ENCODE data around the gene CHRND.

The CHRND gene

DNA sequence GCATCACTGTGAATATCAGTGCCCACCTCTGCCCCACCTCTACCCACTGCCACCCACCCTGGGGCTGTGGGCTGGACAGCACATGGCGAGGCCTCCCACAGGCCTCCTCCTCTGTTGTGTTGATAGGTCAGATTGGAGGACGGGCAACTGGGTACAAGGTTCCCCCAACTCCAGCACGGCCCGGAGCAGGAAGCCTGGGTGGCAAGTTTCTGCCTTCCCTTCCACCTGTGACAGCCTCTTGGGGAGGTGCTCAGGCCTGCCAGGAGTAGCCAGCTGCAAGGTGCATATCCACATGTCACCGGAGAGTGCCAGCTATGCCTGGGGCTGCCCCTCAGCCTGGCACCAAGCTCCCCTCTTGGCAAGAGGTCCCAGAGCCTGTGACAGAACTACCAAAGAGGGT, 31.4 kb upstream of the CHRND start:
- H3K9me3 ChIP-seq (ENCODE audit: control insufficient read depth in 5 of 5, low read length in 5 of 5), result no peaks in the 10 kb centered on the region
- no peak overlapping the region for H3K4me3 ChIP-seq (ENCODE audit: low read depth in 1 of 5, low read length in 5 of 5)
- no peak overlapping the region for H3K9ac ChIP-seq (ENCODE audit: low read length in 5 of 5)
- no peak overlapping the region for H3K27ac ChIP-seq (ENCODE audit: low read depth, low read length)
- no peaks in the 10 kb centered on the region for H3K36me3 ChIP-seq (ENCODE audit: control insufficient read depth in 5 of 5, insufficient read depth in 5 of 5, low read length in 5 of 5)
- peaks cover 4 to 22% (median 19%) of the 10 kb centered on the region in 5 donors for H3K27me3 ChIP-seq (ENCODE audit: control insufficient read depth in 5 of 5, insufficient read depth in 4 of 5, low read length in 5 of 5)
- H3K4me1 ChIP-seq (ENCODE audit: control insufficient read depth in 5 of 5, insufficient read depth in 5 of 5, low read length in 5 of 5), result no peaks in the 10 kb centered on the region

DNA sequence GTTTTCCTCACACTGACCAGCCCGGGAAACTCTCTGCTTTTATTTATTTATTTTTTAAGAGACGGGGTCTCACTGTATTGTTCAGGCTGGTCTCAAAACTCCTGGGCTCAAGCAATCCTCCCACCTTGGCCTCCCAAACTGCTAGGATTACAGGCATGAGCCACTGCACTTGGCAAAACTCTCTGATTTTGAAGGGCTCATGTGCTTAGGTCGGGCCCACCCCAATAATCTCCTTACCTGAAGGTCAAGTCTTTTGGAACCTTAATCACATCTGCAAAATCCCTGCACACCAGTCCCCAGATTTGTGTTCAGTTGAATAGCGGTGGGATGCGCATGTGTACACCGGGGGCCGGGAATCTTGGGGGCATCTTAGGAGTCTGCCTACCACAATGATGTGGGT, 30.7 kb upstream of the CHRND start:
- H3K9ac ChIP-seq (ENCODE audit: low read length in 5 of 5), result no peak overlapping the region
- H3K36me3 ChIP-seq (ENCODE audit: control insufficient read depth in 5 of 5, insufficient read depth in 5 of 5, low read length in 5 of 5), result no peaks in the 10 kb centered on the region
- H3K27ac ChIP-seq (ENCODE audit: low read depth, low read length), result no peak overlapping the region
- no peaks in the 10 kb centered on the region for H3K9me3 ChIP-seq (ENCODE audit: control insufficient read depth in 5 of 5, low read length in 5 of 5)
- H3K27me3 ChIP-seq (ENCODE audit: control insufficient read depth in 5 of 5, insufficient read depth in 4 of 5, low read length in 5 of 5), result peaks cover 3 to 19% (median 15%) of the 10 kb centered on the region in 5 donors
- H3K4me1 ChIP-seq (ENCODE audit: control insufficient read depth in 5 of 5, insufficient read depth in 5 of 5, low read length in 5 of 5), result no peaks in the 10 kb centered on the region
- no peak overlapping the region for H3K4me3 ChIP-seq (ENCODE audit: low read depth in 1 of 5, low read length in 5 of 5)

DNA sequence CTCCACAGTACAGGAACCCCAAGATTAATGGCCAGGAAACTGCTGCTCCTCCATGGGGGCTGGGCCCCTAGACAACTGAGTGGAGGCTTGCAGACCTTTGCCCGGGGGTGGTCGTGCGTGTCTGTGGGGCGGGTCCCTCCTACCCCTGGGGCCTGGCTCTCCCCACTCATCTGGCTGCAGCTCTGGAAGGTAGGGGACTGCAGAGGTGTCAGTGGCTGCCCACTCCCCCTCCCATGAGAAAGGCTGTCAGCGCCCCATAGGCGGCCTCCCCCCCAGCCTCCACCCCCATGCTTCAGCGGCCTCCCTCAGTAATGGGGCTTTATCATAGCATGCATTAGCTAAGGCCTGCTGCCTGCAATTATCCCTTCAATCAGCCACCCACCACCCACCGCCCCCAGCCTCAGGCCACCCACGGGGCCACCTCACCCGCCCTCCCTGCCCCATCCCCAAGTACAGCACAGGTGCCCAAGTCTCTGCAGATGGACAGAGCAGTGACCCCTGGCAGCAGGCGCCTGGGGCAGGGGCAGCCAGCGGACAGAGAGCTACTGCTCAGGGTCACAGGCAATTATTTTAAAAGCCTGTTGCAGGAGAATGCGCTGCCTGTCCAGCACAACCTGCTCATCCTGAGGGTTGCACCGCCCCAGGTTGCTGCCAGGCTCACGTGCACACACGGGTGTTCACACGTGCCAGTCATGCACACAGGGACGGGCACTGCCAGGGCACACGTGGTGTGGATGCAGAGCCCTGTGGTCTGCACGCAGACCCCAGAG, 29.3 kb upstream of the CHRND start:
- H3K9me3 ChIP-seq (ENCODE audit: control insufficient read depth in 5 of 5, low read length in 5 of 5), result no peaks in the 10 kb centered on the region
- no peak overlapping the region for H3K9ac ChIP-seq (ENCODE audit: low read length in 5 of 5)
- no peak overlapping the region for H3K4me3 ChIP-seq (ENCODE audit: low read depth in 1 of 5, low read length in 5 of 5)
- H3K27me3 ChIP-seq (ENCODE audit: control insufficient read depth in 5 of 5, insufficient read depth in 4 of 5, low read length in 5 of 5), result peaks cover 11 to 27% (median 23%) of the 10 kb centered on the region in 5 donors
- H3K4me1 ChIP-seq (ENCODE audit: control insufficient read depth in 5 of 5, insufficient read depth in 5 of 5, low read length in 5 of 5), result no peaks in the 10 kb centered on the region
- no peaks in the 10 kb centered on the region for H3K36me3 ChIP-seq (ENCODE audit: control insufficient read depth in 5 of 5, insufficient read depth in 5 of 5, low read length in 5 of 5)
- no peak overlapping the region for H3K27ac ChIP-seq (ENCODE audit: low read depth, low read length)

DNA sequence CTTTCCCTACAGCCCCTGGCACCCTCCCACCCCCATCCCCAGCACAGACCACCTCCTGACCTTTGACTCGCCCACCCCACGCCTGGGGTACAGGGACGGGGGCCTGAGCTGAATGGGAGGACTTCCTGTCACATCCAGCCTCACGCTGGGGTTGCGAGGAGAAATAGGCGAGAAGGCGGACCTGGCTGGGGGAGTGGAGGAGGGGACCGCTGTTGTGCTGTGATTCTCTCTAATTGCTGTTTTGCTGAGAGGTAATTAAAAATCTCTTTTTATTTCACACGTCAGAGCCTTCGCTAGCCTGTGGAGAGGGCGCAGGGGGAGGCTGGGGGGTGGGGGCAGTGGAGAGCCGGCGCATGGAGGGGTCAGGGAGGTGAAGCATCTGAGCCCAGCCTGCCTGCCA, 28.6 kb upstream of the CHRND start:
- Histone ChIP-seq H3K36me3 (ENCODE audit: control insufficient read depth in 5 of 5, insufficient read depth in 5 of 5, low read length in 5 of 5) (no peaks in the 10 kb centered on the region), H3K4me3 (ENCODE audit: low read depth in 1 of 5, low read length in 5 of 5) (no peak overlapping the region), H3K27ac (ENCODE audit: low read depth, low read length) (no peak overlapping the region), H3K27me3 (ENCODE audit: control insufficient read depth in 5 of 5, insufficient read depth in 4 of 5, low read length in 5 of 5) (peaks cover 12 to 30% (median 22%) of the 10 kb centered on the region in 5 donors), H3K9ac (ENCODE audit: low read length in 5 of 5) (no peak overlapping the region), H3K9me3 (ENCODE audit: control insufficient read depth in 5 of 5, low read length in 5 of 5) (no peaks in the 10 kb centered on the region), H3K4me1 (ENCODE audit: control insufficient read depth in 5 of 5, insufficient read depth in 5 of 5, low read length in 5 of 5) (peaks cover 0 to under 1% (median under 1%) of the 10 kb centered on the region in 5 donors)

DNA sequence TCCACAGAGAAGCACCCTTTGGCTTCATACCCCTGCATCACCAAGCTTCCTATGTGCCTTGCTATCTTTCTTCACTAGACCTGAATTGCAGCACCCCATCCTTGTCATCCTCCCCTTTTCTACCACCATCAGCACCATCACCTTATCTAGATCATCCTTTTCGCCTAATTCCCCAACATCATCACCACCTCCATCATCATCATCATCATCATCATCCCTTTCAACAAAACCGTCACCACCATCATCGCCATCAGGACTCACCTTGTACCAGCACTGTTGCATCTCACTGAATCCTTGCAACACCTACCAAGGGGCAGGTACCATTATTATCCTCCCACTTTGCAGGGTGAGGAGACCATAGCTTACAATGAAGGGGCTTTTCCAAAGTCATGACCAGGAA, 27.5 kb upstream of the CHRND start:
- Histone ChIP-seq H3K9ac (ENCODE audit: low read length in 5 of 5) (no peak overlapping the region), H3K27ac (ENCODE audit: low read depth, low read length) (no peak overlapping the region), H3K27me3 (ENCODE audit: control insufficient read depth in 5 of 5, insufficient read depth in 4 of 5, low read length in 5 of 5) (peaks cover 14 to 37% (median 23%) of the 10 kb centered on the region in 5 donors), H3K4me3 (ENCODE audit: low read depth in 1 of 5, low read length in 5 of 5) (no peak overlapping the region), H3K4me1 (ENCODE audit: control insufficient read depth in 5 of 5, insufficient read depth in 5 of 5, low read length in 5 of 5) (peaks cover 0 to 10% (median 10%) of the 10 kb centered on the region in 5 donors), H3K36me3 (ENCODE audit: control insufficient read depth in 5 of 5, insufficient read depth in 5 of 5, low read length in 5 of 5) (no peaks in the 10 kb centered on the region), H3K9me3 (ENCODE audit: control insufficient read depth in 5 of 5, low read length in 5 of 5) (no peaks in the 10 kb centered on the region)

DNA sequence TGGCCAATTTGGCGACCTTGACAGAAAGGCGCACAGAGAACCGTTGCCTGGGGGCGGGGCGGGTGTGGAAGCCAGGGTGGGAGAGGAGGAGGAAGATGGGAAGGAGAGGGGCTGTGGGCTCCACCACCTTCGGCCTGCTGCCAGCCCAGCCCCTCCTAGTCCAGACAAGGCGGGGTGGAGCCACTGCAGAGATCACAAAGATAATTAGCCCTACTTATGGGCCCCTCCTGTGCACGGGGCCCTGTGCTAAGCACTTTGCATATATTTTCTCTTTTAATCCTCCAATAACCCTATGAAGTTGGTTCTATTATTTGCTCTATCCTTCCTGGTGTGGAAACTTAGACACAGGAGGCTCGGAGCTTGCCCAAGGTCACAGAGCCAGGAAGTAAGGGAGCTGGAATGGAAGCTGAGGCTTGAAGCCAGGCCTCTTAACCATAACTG, 24.6 kb upstream of the CHRND start:
- H3K4me3 ChIP-seq (ENCODE audit: low read depth in 1 of 5, low read length in 5 of 5), result no peak overlapping the region
- peaks cover 0 to 13% (median 12%) of the 10 kb centered on the region in 5 donors for H3K4me1 ChIP-seq (ENCODE audit: control insufficient read depth in 5 of 5, insufficient read depth in 5 of 5, low read length in 5 of 5)
- peaks cover 40 to 60% (median 42%) of the 10 kb centered on the region in 5 donors for H3K27me3 ChIP-seq (ENCODE audit: control insufficient read depth in 5 of 5, insufficient read depth in 4 of 5, low read length in 5 of 5)
- no peaks in the 10 kb centered on the region for H3K9me3 ChIP-seq (ENCODE audit: control insufficient read depth in 5 of 5, low read length in 5 of 5)
- no peak overlapping the region for H3K27ac ChIP-seq (ENCODE audit: low read depth, low read length)
- no peak overlapping the region for H3K9ac ChIP-seq (ENCODE audit: low read length in 5 of 5)
- no peaks in the 10 kb centered on the region for H3K36me3 ChIP-seq (ENCODE audit: control insufficient read depth in 5 of 5, insufficient read depth in 5 of 5, low read length in 5 of 5)

DNA sequence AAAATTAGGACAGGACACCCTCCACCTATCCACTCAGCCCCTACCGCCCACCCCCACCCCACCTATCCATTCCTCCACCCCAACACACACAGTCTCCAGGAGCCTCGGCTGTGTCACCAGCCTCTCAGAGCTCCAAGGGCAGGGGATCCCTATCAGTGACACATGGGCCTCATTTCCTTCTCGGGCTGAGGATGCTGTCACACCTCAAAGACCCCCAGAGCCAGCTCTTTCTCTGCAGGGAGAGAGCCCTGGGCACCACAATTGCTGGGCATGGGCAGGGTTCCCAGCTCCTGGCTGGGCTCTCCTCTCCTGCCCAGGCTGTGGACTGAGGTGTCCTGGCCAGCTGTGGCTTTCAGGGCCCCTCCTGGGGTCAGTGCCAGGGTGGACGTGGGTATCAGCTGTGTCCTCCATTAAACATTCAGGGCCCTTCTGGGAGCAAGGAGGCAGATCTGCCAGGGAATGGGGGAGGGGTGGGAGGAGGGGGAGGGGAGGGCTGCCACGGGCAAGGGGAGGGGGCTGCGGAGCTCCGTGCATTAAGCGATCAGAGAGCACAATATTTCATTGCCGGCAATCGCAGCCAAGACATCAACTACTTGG, 24.1 kb upstream of the CHRND start:
- peaks cover 0 to 13% (median 12%) of the 10 kb centered on the region in 5 donors for H3K4me1 ChIP-seq (ENCODE audit: control insufficient read depth in 5 of 5, insufficient read depth in 5 of 5, low read length in 5 of 5)
- no peaks in the 10 kb centered on the region for H3K9me3 ChIP-seq (ENCODE audit: control insufficient read depth in 5 of 5, low read length in 5 of 5)
- no peak overlapping the region for H3K27ac ChIP-seq (ENCODE audit: low read depth, low read length)
- H3K4me3 ChIP-seq (ENCODE audit: low read depth in 1 of 5, low read length in 5 of 5), result no peak overlapping the region
- no peak overlapping the region for H3K9ac ChIP-seq (ENCODE audit: low read length in 5 of 5)
- H3K36me3 ChIP-seq (ENCODE audit: control insufficient read depth in 5 of 5, insufficient read depth in 5 of 5, low read length in 5 of 5), result no peaks in the 10 kb centered on the region
- peaks cover 40 to 64% (median 45%) of the 10 kb centered on the region in 5 donors for H3K27me3 ChIP-seq (ENCODE audit: control insufficient read depth in 5 of 5, insufficient read depth in 4 of 5, low read length in 5 of 5)

DNA sequence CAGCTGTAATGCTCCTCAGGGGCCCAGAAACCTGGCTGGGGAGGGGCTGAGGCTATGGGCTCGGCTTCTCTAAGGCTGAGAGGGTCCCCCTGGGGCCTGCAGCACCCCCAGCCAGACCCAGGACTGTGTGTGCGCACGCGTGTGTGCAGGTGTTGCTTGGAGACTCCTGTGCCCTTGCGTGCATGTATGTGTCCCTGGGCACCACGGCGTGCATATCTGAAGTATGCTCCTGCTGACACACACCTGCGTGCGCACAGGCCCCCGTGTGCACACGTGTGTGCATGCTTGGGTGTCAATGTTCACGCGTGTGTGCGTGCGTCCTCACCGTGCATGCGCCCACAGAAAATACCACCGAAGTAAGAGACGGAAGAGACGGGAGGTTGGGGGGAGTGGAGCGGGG, 23.4 kb upstream of the CHRND start:
- Histone ChIP-seq H3K9ac (ENCODE audit: low read length in 5 of 5) (no peak overlapping the region), H3K27me3 (ENCODE audit: control insufficient read depth in 5 of 5, insufficient read depth in 4 of 5, low read length in 5 of 5) (peaks cover 40 to 63% (median 45%) of the 10 kb centered on the region in 5 donors), H3K27ac (ENCODE audit: low read depth, low read length) (no peak overlapping the region), H3K4me3 (ENCODE audit: low read depth in 1 of 5, low read length in 5 of 5) (peak overlapping the region in 1 of 5 donors; percentile 5), H3K4me1 (ENCODE audit: control insufficient read depth in 5 of 5, insufficient read depth in 5 of 5, low read length in 5 of 5) (peaks cover 0 to 13% (median 12%) of the 10 kb centered on the region in 5 donors), H3K9me3 (ENCODE audit: control insufficient read depth in 5 of 5, low read length in 5 of 5) (no peaks in the 10 kb centered on the region), H3K36me3 (ENCODE audit: control insufficient read depth in 5 of 5, insufficient read depth in 5 of 5, low read length in 5 of 5) (no peaks in the 10 kb centered on the region)

DNA sequence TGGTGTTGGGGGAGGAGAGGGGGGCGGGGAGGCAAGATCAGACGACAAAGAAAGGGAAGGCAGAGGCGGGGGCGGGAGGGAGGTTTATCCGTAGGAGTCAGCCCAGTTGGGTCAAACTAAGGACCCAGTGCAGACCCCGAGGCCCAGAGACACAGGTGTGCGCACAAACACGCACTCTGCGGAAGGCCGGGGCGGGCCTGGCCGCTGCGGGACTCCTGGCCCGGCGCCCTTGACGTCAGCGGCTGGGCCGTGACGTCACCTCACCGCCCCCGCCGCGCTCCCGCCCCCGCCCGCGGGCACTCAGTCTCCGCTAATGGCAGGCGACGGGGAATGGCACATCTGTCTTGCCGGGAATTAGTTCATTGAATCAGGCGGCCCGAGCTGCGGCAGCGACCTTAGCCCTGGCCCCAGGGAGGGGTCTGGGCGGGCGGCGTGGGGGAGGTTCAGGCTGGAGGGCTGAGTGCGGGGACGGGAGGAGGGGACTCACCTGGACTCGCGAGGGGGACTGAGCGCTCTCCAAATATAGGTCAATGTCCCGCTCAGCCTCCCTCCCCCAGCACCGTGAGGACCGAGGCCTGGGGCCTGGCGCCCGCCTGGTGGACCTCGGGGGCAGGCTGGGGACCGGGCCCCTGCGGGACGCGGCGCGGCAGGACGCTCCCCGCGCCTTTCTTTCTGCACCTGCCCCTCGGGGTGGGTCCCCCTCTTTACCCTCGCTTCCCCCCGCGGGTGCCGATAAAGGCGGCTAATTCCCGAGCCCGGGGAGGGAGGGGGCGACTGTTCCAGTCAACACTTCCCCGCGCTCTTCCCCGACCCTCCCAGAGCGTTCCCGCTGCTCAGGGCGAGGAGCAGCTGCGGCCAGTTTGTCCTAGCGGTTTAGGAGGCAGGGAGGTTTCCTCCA, 22.8 kb upstream of the CHRND start:
- Histone ChIP-seq H3K27ac (ENCODE audit: low read depth, low read length) (no peak overlapping the region), H3K36me3 (ENCODE audit: control insufficient read depth in 5 of 5, insufficient read depth in 5 of 5, low read length in 5 of 5) (no peaks in the 10 kb centered on the region), H3K4me1 (ENCODE audit: control insufficient read depth in 5 of 5, insufficient read depth in 5 of 5, low read length in 5 of 5) (peaks cover 0 to 13% (median 12%) of the 10 kb centered on the region in 5 donors), H3K9me3 (ENCODE audit: control insufficient read depth in 5 of 5, low read length in 5 of 5) (no peaks in the 10 kb centered on the region), H3K4me3 (ENCODE audit: low read depth in 1 of 5, low read length in 5 of 5) (peak overlapping the region in 4 of 5 donors; percentile 11 to 49 (median 43)), H3K9ac (ENCODE audit: low read length in 5 of 5) (no peak overlapping the region), H3K27me3 (ENCODE audit: control insufficient read depth in 5 of 5, insufficient read depth in 4 of 5, low read length in 5 of 5) (peaks cover 38 to 69% (median 45%) of the 10 kb centered on the region in 5 donors)
